NCI-H128 (cell line): ENCODE data around the gene DEFB114.
A peak's percentile ranks its signal among the peaks of the same experiment; 100 is the strongest.

Experiments used
- DNase-seq: peaks from one replicate; lab custom pipeline; 2025; ENCODE audit not compliant: unreplicated experiment; lab: John Stamatoyannopoulos, UW

Gene DEFB114

GRCh38 chr6:49937017-49937416, 26.9 kb downstream of the DEFB114 start:
- no peak for DNase-seq

- no peak for DNase-seq
Measured at GRCh38 chr6:49935387-49935786, 28.6 kb downstream of the DEFB114 start.

GRCh38 chr6:49934770-49935169, 29.2 kb downstream of the DEFB114 start:
- no peak for DNase-seq

GRCh38 chr6:49933526-49933925, 30.4 kb downstream of the DEFB114 start:
- no peak for DNase-seq

GRCh38 chr6:49929340-49929739, 34.6 kb downstream of the DEFB114 start:
- no peak for DNase-seq

- peak; percentile 3 for DNase-seq
Measured at GRCh38 chr6:49923826-49924225, 40.1 kb downstream of the DEFB114 start.

GRCh38 chr6:49919935-49920644, 43.9 kb downstream of the DEFB114 start:
- no peak for DNase-seq

GRCh38 chr6:49919261-49919660, 44.7 kb downstream of the DEFB114 start:
- DNase-seq = no peak

- DNase-seq = no peak
Measured at GRCh38 chr6:49918787-49919186, 45.2 kb downstream of the DEFB114 start.

GRCh38 chr6:49915035-49915434, 48.9 kb downstream of the DEFB114 start:
- DNase-seq = no peak

GRCh38 chr6:49913636-49914375, 50.2 kb downstream of the DEFB114 start:
- peak; percentile 47 for DNase-seq

GRCh38 chr6:49912196-49912595, 51.8 kb downstream of the DEFB114 start:
- DNase-seq = no peak

- DNase-seq = no peak
Measured at GRCh38 chr6:49911252-49911651, 52.7 kb downstream of the DEFB114 start.
